ENCODE results near the gene OR8B2.
"Not testable (repeated sequence)": the region's sequence is repeated elsewhere in the genome, so short reads cannot be mapped to it uniquely, and the experiment has no call there.

The OR8B2 gene

GRCh38 chr11:124384399-124384798 lies at the start of gene OR8B2:
OR8B2 (minus strand) TSS chr11:124384499; CDS start chr11:124383343, 1,156 bp downstream.
- no peak for DNase-seq (ENCODE audit: low read depth, low spot score)

- DNase-seq (ENCODE audit: low read depth, low spot score), result no peak
Observed at GRCh38 chr11:124429599-124429998, 45.3 kb upstream of the OR8B2 start.

GRCh38 chr11:124424384-124424921 lies 40.2 kb upstream of the OR8B2 start, which contains the start of gene OR8B4:
OR8B4 (minus strand) TSS chr11:124424871; CDS start chr11:124424871, 0 bp downstream.
- DNase-seq (ENCODE audit: low read depth, low spot score), result no peak

GRCh38 chr11:124421043-124421442 lies 36.7 kb upstream of the OR8B2 start:
- no peak for DNase-seq (ENCODE audit: low read depth, low spot score)

- DNase-seq (ENCODE audit: low read depth, low spot score), result peak; percentile 10
Observed at GRCh38 chr11:124415356-124415923, 31.1 kb upstream of the OR8B2 start.

GRCh38 chr11:124409906-124410305 lies 25.6 kb upstream of the OR8B2 start:
- DNase-seq (ENCODE audit: low read depth, low spot score), result no peak

GRCh38 chr11:124405581-124405980 lies 21.3 kb upstream of the OR8B2 start:
- no peak for DNase-seq (ENCODE audit: low read depth, low spot score)

- not testable (repeated sequence) for DNase-seq (ENCODE audit: low read depth, low spot score)
Observed at GRCh38 chr11:124403186-124403585, 18.9 kb upstream of the OR8B2 start.

- DNase-seq (ENCODE audit: low read depth, low spot score), result peak; percentile 32
Observed at GRCh38 chr11:124402326-124402922, 18.1 kb upstream of the OR8B2 start.

GRCh38 chr11:124398924-124399323 lies 14.6 kb upstream of the OR8B2 start, which contains the start of gene OR8B3:
OR8B3 (minus strand) TSS chr11:124399024; CDS start chr11:124397351, 1,673 bp downstream.
- no peak for DNase-seq (ENCODE audit: low read depth, low spot score)

- DNase-seq (ENCODE audit: low read depth, low spot score), result not testable (repeated sequence)
Observed at GRCh38 chr11:124396847-124397246, 12.5 kb upstream of the OR8B2 start.

GRCh38 chr11:124394408-124394807 lies 10.1 kb upstream of the OR8B2 start:
- no peak for DNase-seq (ENCODE audit: low read depth, low spot score)

- not testable (repeated sequence) for DNase-seq (ENCODE audit: low read depth, low spot score)
Observed at GRCh38 chr11:124382857-124383256, 1.4 kb downstream of the OR8B2 start.

GRCh38 chr11:124380585-124380984 lies 3.7 kb downstream of the OR8B2 start:
- no peak for DNase-seq (ENCODE audit: low read depth, low spot score)

GRCh38 chr11:124376280-124376679 lies 8.0 kb downstream of the OR8B2 start:
- no peak for DNase-seq (ENCODE audit: low read depth, low spot score)

- DNase-seq (ENCODE audit: low read depth, low spot score), result no peak
Observed at GRCh38 chr11:124359566-124359965, 24.7 kb downstream of the OR8B2 start.

GRCh38 chr11:124346311-124346955 lies 37.9 kb downstream of the OR8B2 start:
- no peak for DNase-seq (ENCODE audit: low read depth, low spot score)

GRCh38 chr11:124344346-124344745 lies 40.0 kb downstream of the OR8B2 start:
- DNase-seq (ENCODE audit: low read depth, low spot score), result no peak

GRCh38 chr11:124340142-124340447 lies 44.2 kb downstream of the OR8B2 start:
- DNase-seq (ENCODE audit: low read depth, low spot score), result no peak

- DNase-seq (ENCODE audit: low read depth, low spot score), result no peak
Observed at GRCh38 chr11:124339396-124340141, 44.7 kb downstream of the OR8B2 start.
